GM12878 (cell line): ENCODE data around the gene PHGDH. TPM values are rescaled to one million over a fixed set of nuclear protein-coding genes. Genes with fewer than 3 reads are reported as not detected.
A peak's percentile ranks its signal among the peaks of the same experiment; 100 is the strongest.
"Not testable (repeated sequence)": the region's sequence is repeated elsewhere in the genome, so short reads cannot be mapped to it uniquely, and the experiment has no call there.

Experiments used
- ATAC-seq: fragments of 200-7000 bp; cut with Tn5 transposase; 3 replicates; pipeline ENCODE4 v1.9.1; 2020; ENCODE audit warnings: mild to moderate bottlenecking, moderate library complexity
- BruUV-seq: library from RNA; stranded (reverse); fragments of 400-500 nt; replicated peaks from 2 replicates; lab custom pipeline; 2021; lab: Mats Ljungman, UMichigan
- CTCF ChIA-PET: fragments of 300-600 bp; sonication (Branson Sonifier 250); formaldehyde crosslinking; extraction: SDS; loops from one replicate; lab custom pipeline; 2021; ENCODE audit warnings: inconsistent platforms; lab: Yijun Ruan, JAX
- POLR2A ChIA-PET: fragments of 350-600 bp; formaldehyde crosslinking; extraction: SDS; loops from one replicate; lab custom pipeline; 2021; ENCODE audit warnings: inconsistent platforms; lab: Charles Lee
- RAD21 ChIA-PET: fragments of 300-600 bp; sonication (Branson Sonifier 250); formaldehyde crosslinking; loops from one replicate; lab custom pipeline; 2023; ENCODE audit warnings: antibody characterized with exemption; ENCODE audit not compliant: unreplicated experiment; lab: Charles Lee
- SMC1A ChIA-PET: fragments of 300-600 bp; sonication (Branson Sonifier 250); formaldehyde crosslinking; loops from one replicate; lab custom pipeline; 2023; ENCODE audit not compliant: unreplicated experiment, uncharacterized antibody; lab: Charles Lee
- DNase-seq: peaks from one replicate; pipeline ENCODE4 v3.0.0-alpha.2; 2011; ENCODE audit warnings: low read depth, low spot score
- FAIRE-seq: peaks from 3 replicates; lab custom pipeline; 2011; peaks lifted over from hg19 to GRCh38; lab: Jason Lieb, UNC
- H2AFZ ChIP-seq: 2 replicates; pipeline ENCODE4 v1.6.0; 2011; ENCODE audit warnings: low read depth, low read length, control low read depth; ENCODE audit not compliant: control insufficient read depth
- H3K27ac ChIP-seq: 2 replicates; pipeline ENCODE4 v1.5.1; 2011; ENCODE audit warnings: control low read depth; ENCODE audit not compliant: control insufficient read depth, insufficient read depth
- H3K27me3 ChIP-seq, 2 experiments: replicated peaks in 1 of 2; 2 replicates each; pipeline versions ENCODE4 v1.6.0 to v1.6.1; 2011; ENCODE audit warnings: low read length in 1 of 2; ENCODE audit not compliant: control insufficient read depth in 2 of 2, insufficient read depth in 2 of 2
- H3K36me3 ChIP-seq, 2 experiments: 2 replicates each; pipeline ENCODE4 v1.5.1; 2011; ENCODE audit warnings: low read length in 1 of 2; ENCODE audit not compliant: control insufficient read depth in 2 of 2, insufficient read depth in 2 of 2
- H3K4me1 ChIP-seq: 2 replicates; pipeline ENCODE4 v1.6.1; 2011; ENCODE audit warnings: mild to moderate bottlenecking, low read length, moderate library complexity, mixed read lengths; ENCODE audit not compliant: control insufficient read depth, insufficient read depth
- H3K4me2 ChIP-seq: 2 replicates; pipeline ENCODE4 v1.6.0; 2011; ENCODE audit warnings: control low read depth; ENCODE audit not compliant: control insufficient read depth, insufficient read depth
- H3K4me3 ChIP-seq: fragments of 200-600 bp; sonication (generic); 2 replicates; pipeline ENCODE4 v1.5.1; 2016
- H3K79me2 ChIP-seq: 2 replicates; pipeline ENCODE4 v1.6.0; 2011; ENCODE audit warnings: low read length; ENCODE audit not compliant: control insufficient read depth, insufficient read depth
- H3K9ac ChIP-seq: 2 replicates; pipeline ENCODE4 v1.8.0; 2011; ENCODE audit warnings: low read length, control low read depth, mixed read lengths; ENCODE audit not compliant: control insufficient read depth, insufficient read depth
- H3K9me3 ChIP-seq: replicated peaks from 3 replicates; pipeline ENCODE4 v1.5.1; 2011; ENCODE audit warnings: mild to moderate bottlenecking, low read length; ENCODE audit not compliant: control insufficient read depth, insufficient read depth
- H4K20me1 ChIP-seq: 2 replicates; pipeline ENCODE4 v1.6.0; 2011; ENCODE audit not compliant: control insufficient read depth, insufficient read depth
- EGR1 ChIP-seq, 2 experiments: IDR thresholded peaks; 1 replicate in 1 of 2; 2 replicates in 1 of 2; pipeline ENCODE4 v1.6.1; 2011 to 2012; ENCODE audit warnings: low read depth in 2 of 2, low read length in 2 of 2, borderline replicate concordance in 1 of 2, mild to moderate bottlenecking in 1 of 2, moderate library complexity in 1 of 2
- FOXK2 ChIP-seq: fragments of 450-650 bp; IDR thresholded peaks from 2 replicates; pipeline ENCODE4 v1.6.1; 2017; ENCODE audit warnings: mild to moderate bottlenecking, moderate library complexity
- JUND ChIP-seq: IDR thresholded peaks from 2 replicates; pipeline ENCODE4 v1.6.1; 2012; ENCODE audit warnings: low read depth, mild to moderate bottlenecking, low read length, improper control_type of control experiment, moderate library complexity
- KLF5 ChIP-seq: fragments of 450-650 bp; IDR thresholded peaks from 2 replicates; pipeline ENCODE4 v1.6.1; 2014; ENCODE audit warnings: mild to moderate bottlenecking; ENCODE audit not compliant: partially characterized antibody
- MEF2B ChIP-seq: fragments of 450-650 bp; IDR thresholded peaks from 2 replicates; pipeline ENCODE4 v1.6.1; 2018; ENCODE audit warnings: mild to moderate bottlenecking, moderate library complexity; ENCODE audit not compliant: partially characterized antibody, poor library complexity, severe bottlenecking
- NFXL1 ChIP-seq: fragments of 450-650 bp; IDR thresholded peaks from 2 replicates; pipeline ENCODE4 v1.6.1; 2017; ENCODE audit warnings: antibody characterized with exemption, mild to moderate bottlenecking, borderline replicate concordance
- RUNX3 ChIP-seq: IDR thresholded peaks from 2 replicates; pipeline ENCODE4 v1.6.1; 2012; ENCODE audit warnings: low read length, inconsistent platforms
- SMC3 ChIP-seq: IDR thresholded peaks from 2 replicates; pipeline ENCODE4 v1.6.1; 2011; ENCODE audit warnings: low read length, improper control_type of control experiment, borderline replicate concordance
- STAT3 ChIP-seq: IDR thresholded peaks from 2 replicates; pipeline ENCODE4 v1.6.1; 2011; ENCODE audit warnings: low read depth, low read length, improper control_type of control experiment
- YBX1 ChIP-seq: fragments of 450-650 bp; IDR thresholded peaks from 2 replicates; pipeline ENCODE4 v1.6.1; 2016; ENCODE audit warnings: antibody characterized with exemption
- ZSCAN29 ChIP-seq: fragments of 450-650 bp; IDR thresholded peaks from 2 replicates; pipeline ENCODE4 v1.6.1; 2017; ENCODE audit warnings: mild to moderate bottlenecking, moderate library complexity
- WGBS: methylation state at CpG from one replicate; pipeline ENCODE4 v1.1.6; 2016; ENCODE audit warnings: low lambda C conversion rate; ENCODE audit not compliant: insufficient replicate concordance, insufficient coverage; ENCODE audit errors: missing lambda C conversion rate; 5-methylcytosine and 5-hydroxymethylcytosine counted together
- in situ Hi-C: fragments of 300-500 bp; cut with MboI; formaldehyde crosslinking; loops from 9 replicates; pipeline ENCODE4 v1.14.3; 2018; ENCODE audit warnings: mixed read lengths
- intact Hi-C: fragments of 100-400 bp; cut with micrococcal nuclease; formaldehyde crosslinking; loops from one replicate; pipeline ENCODE4 v1.14.2; 2022; ENCODE audit not compliant: unreplicated experiment
- polyA plus RNA-seq, 11 experiments: library from polyadenylated mRNA; depleted of rRNA in 4 of 11; unstranded in 6 of 11; stranded (reverse) in 5 of 11; fragments of >200 nt; fragmentation: Nextera tagmentation in 4 of 11; fragmentation: Illumina TruSeq in 1 of 11; extraction: Ambion mirVana in 4 of 11; extraction: Trizol in 1 of 11; gene quantifications; 1 replicate in 1 of 11; 2 replicates in 10 of 11; pipeline versions ENCODE4 v1.2.1 to v1.2.3, GENCODE V29; 2011 to 2016; ENCODE audit warnings: inconsistent platforms in 2 of 11, missing spikeins in 2 of 11, low read depth in 1 of 11
- total RNA-seq, 4 experiments: library from RNA; depleted of rRNA in 3 of 4; stranded (reverse); fragments of >200 nt in 3 of 4; fragmentation: Illumina TruSeq in 1 of 4; extraction: Trizol in 1 of 4; gene quantifications; 2 replicates each; pipeline versions ENCODE4 v1.2.1 to v1.2.3, GENCODE V29; 2013 to 2021
- TF ChIP-seq, protein P1 (sequence below): fragments of 450-650 bp; IDR thresholded peaks from 2 replicates; pipeline ENCODE4 v1.6.1; 2016; ENCODE audit warnings: mild to moderate bottlenecking
- TF ChIP-seq, protein P2 (sequence below): fragments of 450-650 bp; IDR thresholded peaks from 2 replicates; pipeline ENCODE4 v1.6.1; 2017; ENCODE audit warnings: mild to moderate bottlenecking, moderate library complexity

The PHGDH gene
- total and polyA plus RNA-seq, 10 of the 15 experiments (the other 5 are each of a cell fraction or from before 2014, with no cell fraction given) = 3.9 to 47.8 (median 25.9) TPM

- H3K79me2 ChIP-seq, H3K36me3 ChIP-seq, RAD21 ChIA-PET, H2AFZ ChIP-seq, H3K9ac ChIP-seq, SMC1A ChIA-PET, H3K27ac ChIP-seq, H3K27me3 ChIP-seq, H3K4me3 ChIP-seq, BruUV-seq, FAIRE-seq, H4K20me1 ChIP-seq, H3K9me3 ChIP-seq, in situ Hi-C loops, POLR2A ChIA-PET, intact Hi-C loops, H3K4me2 ChIP-seq, ATAC-seq, H3K4me1 ChIP-seq, DNase-seq: not testable (repeated sequence)
- WGBS = 40% methylated on average over 4 of the region's 4 CpGs
- TF ChIP-seq RUNX3 (peak; percentile 29; the same call in 1 of the 2 replicates), MEF2B (peak; percentile 51)
- CTCF ChIA-PET = interaction anchor here (1.3 kb wide), 1 partner anchor 23 kb away, joined by 4 read pairs; no protein-coding TSS in a partner anchor
Measured at GRCh38 chr1:119786473-119787050, 74.8 kb downstream of the PHGDH start.

- Histone ChIP-seq H3K27me3 (no peaks in the 10 kb centered on the region; a peak in 1 of 4 replicates), H2AFZ (no peak overlapping the region), H3K4me3 (no peak overlapping the region), H4K20me1 (0 out of 2 replicates have a peak, but pooled peaks cover under 1% of the 10 kb centered on the region), H3K4me1 (no peaks in the 10 kb centered on the region), H3K9me3 (no peaks in the 10 kb centered on the region), H3K36me3 (no peaks in the 10 kb centered on the region), H3K9ac (no peak overlapping the region), H3K79me2 (no peaks in the 10 kb centered on the region), H3K27ac (no peak overlapping the region), H3K4me2 (no peak overlapping the region)
- DNase-seq = no peak
- ChIA-PET SMC1A (interaction anchor here (1.1 kb wide), 1 partner anchor 8 kb away, joined by 4 read pairs; no protein-coding TSS in a partner anchor), RAD21 (no interaction called here), POLR2A (no interaction called here), CTCF (no interaction called here)
- intact Hi-C loops = no loop called here
- BruUV-seq = no TSS peak
- WGBS = 46% methylated on average over 2 of the region's 2 CpGs
- in situ Hi-C loops = no loop called here
- ATAC-seq = no peak
- FAIRE-seq = no peak
- no peak for TF ChIP-seq ZSCAN29
- no peak for TF ChIP-seq STAT3
- TF ChIP-seq EGR1 (IDR thresholded peaks at IDR 0.05; ENCODE audit: borderline replicate concordance in 1 of 2, low read depth in 2 of 2, low read length in 2 of 2) = no peak
- no peak for TF ChIP-seq RUNX3
- TF ChIP-seq YBX1 = no peak
- no peak for TF ChIP-seq KLF5
- TF ChIP-seq, protein P1, sequence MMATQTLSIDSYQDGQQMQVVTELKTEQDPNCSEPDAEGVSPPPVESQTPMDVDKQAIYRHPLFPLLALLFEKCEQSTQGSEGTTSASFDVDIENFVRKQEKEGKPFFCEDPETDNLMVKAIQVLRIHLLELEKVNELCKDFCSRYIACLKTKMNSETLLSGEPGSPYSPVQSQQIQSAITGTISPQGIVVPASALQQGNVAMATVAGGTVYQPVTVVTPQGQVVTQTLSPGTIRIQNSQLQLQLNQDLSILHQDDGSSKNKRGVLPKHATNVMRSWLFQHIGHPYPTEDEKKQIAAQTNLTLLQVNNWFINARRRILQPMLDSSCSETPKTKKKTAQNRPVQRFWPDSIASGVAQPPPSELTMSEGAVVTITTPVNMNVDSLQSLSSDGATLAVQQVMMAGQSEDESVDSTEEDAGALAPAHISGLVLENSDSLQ = no peak
- TF ChIP-seq SMC3 = no peak
- TF ChIP-seq FOXK2 = no peak
- no peak for TF ChIP-seq NFXL1
- TF ChIP-seq, protein P2, sequence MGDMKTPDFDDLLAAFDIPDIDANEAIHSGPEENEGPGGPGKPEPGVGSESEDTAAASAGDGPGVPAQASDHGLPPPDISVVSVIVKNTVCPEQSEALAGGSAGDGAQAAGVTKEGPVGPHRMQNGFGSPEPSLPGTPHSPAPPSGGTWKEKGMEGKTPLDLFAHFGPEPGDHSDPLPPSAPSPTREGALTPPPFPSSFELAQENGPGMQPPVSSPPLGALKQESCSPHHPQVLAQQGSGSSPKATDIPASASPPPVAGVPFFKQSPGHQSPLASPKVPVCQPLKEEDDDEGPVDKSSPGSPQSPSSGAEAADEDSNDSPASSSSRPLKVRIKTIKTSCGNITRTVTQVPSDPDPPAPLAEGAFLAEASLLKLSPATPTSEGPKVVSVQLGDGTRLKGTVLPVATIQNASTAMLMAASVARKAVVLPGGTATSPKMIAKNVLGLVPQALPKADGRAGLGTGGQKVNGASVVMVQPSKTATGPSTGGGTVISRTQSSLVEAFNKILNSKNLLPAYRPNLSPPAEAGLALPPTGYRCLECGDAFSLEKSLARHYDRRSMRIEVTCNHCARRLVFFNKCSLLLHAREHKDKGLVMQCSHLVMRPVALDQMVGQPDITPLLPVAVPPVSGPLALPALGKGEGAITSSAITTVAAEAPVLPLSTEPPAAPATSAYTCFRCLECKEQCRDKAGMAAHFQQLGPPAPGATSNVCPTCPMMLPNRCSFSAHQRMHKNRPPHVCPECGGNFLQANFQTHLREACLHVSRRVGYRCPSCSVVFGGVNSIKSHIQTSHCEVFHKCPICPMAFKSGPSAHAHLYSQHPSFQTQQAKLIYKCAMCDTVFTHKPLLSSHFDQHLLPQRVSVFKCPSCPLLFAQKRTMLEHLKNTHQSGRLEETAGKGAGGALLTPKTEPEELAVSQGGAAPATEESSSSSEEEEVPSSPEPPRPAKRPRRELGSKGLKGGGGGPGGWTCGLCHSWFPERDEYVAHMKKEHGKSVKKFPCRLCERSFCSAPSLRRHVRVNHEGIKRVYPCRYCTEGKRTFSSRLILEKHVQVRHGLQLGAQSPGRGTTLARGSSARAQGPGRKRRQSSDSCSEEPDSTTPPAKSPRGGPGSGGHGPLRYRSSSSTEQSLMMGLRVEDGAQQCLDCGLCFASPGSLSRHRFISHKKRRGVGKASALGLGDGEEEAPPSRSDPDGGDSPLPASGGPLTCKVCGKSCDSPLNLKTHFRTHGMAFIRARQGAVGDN = no peak
- no peak for TF ChIP-seq JUND
Measured at GRCh38 chr1:119787776-119788175, 76.0 kb downstream of the PHGDH start.
